KMS-11 (cell line): ENCODE measurements around the gene RSF1.
"Not testable (repeated sequence)": the region's sequence is repeated elsewhere in the genome, so short reads cannot be mapped to it uniquely, and the experiment has no call there.

ENCODE experiments used
- H2AFZ ChIP-seq: fragments of 200-600 bp; sonication (generic); 2 replicates; pipeline ENCODE4 v1.6.1; 2016; ENCODE audit warnings: antibody characterized with exemption, mixed run types, low read depth
- H3K27ac ChIP-seq: fragments of 200-600 bp; sonication (generic); 2 replicates; pipeline ENCODE4 v1.6.1; 2016; ENCODE audit warnings: mild to moderate bottlenecking, mixed run types
- H3K27me3 ChIP-seq: fragments of 200-600 bp; sonication (generic); 2 replicates; pipeline ENCODE4 v1.6.1; 2017; ENCODE audit warnings: mild to moderate bottlenecking, low read depth, mixed run types, moderate library complexity; ENCODE audit not compliant: insufficient read depth
- H3K36me3 ChIP-seq: fragments of 200-600 bp; sonication (generic); 2 replicates; pipeline ENCODE4 v1.6.1; 2017; ENCODE audit warnings: mild to moderate bottlenecking, mixed run types; ENCODE audit not compliant: insufficient read depth
- H3K4me1 ChIP-seq: fragments of 200-600 bp; sonication (generic); 2 replicates; pipeline ENCODE4 v1.6.1; 2016; ENCODE audit warnings: mild to moderate bottlenecking, low read depth, mixed run types; ENCODE audit not compliant: poor library complexity, severe bottlenecking
- H3K4me2 ChIP-seq: fragments of 200-600 bp; sonication (generic); 2 replicates; pipeline ENCODE4 v1.7.0; 2016; ENCODE audit warnings: mild to moderate bottlenecking, mixed run types
- H3K4me3 ChIP-seq: fragments of 200-600 bp; sonication (generic); IDR thresholded peaks from 2 replicates; pipeline ENCODE4 v1.6.1; 2017; ENCODE audit warnings: low read depth, low read length, mixed read lengths; ENCODE audit not compliant: insufficient read depth
- H3K79me2 ChIP-seq: fragments of 200-600 bp; sonication (generic); 2 replicates; pipeline ENCODE4 v1.6.1; 2016; ENCODE audit warnings: low read depth, mixed run types; ENCODE audit not compliant: insufficient read depth
- H3K9ac ChIP-seq: fragments of 200-600 bp; sonication (generic); 2 replicates; pipeline ENCODE4 v1.6.1; 2016; ENCODE audit warnings: mild to moderate bottlenecking, mixed run types
- H4K20me1 ChIP-seq: fragments of 200-600 bp; sonication (generic); 2 replicates; pipeline ENCODE4 v1.6.1; 2016; ENCODE audit warnings: mild to moderate bottlenecking, mixed run types; ENCODE audit not compliant: insufficient read depth
- TF ChIP-seq, protein P1 (sequence below): fragments of 200-600 bp; sonication (generic); conservative IDR thresholded peaks from 2 replicates; pipeline ENCODE4 v1.6.1; 2017; ENCODE audit warnings: low read depth, mild to moderate bottlenecking, antibody characterized with exemption, low read length, moderate library complexity, mixed read lengths

The RSF1 gene

DNA sequence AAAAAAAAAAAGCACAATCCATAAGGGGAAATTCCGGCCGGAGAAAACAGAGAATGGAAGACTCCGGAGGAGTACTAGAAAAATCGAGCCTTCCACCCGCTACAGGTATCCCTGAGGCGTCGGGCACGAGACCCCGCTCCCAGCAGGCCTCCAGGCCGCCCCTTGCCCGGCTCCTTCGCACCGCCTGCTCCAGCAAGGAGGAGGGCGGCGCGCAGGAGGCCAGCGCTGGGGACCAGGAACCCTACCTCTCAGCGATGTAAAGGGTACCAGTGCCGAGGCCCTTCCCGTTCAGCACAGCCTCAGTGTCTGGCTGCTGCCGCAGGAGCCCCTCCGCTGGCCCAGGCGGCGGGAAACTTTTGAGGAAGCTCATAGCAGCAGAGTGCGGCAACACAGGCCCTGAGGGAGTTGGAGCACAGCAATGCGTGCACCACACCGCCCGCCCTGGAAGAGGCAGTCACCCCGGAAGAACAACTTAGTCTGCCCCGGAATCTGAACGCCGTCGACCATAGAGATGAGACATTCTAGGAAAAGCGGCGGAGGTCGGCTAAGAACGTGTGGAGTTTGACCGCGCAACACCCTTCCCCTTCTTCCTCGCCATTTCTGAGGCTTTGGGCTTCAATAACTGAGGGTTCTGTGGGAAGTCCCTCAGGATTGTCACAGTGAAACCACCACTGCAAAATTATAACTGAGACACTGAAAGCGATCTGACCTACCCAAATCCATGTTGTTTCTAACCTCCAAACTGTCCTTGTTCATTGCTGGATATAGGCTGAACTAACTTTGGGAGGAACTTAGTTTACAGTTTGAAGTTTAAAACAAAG lies 183.0 kb downstream of the RSF1 start, which contains the start of gene CLNS1A:
CLNS1A (minus strand) TSS at position 450 of the 821 bp plus-strand sequence; CDS start at position 370, 80 bp downstream.
- Histone ChIP-seq H4K20me1 (no peaks in the 10 kb centered on the region), H3K4me1 (peaks cover 19% of the 10 kb centered on the region), H3K27me3 (no peaks in the 10 kb centered on the region), H3K27ac (peak within 1 kb of the TSS; percentile 60), H3K4me2 (peak within 1 kb of the TSS; percentile 70), H2AFZ (peak within 1 kb of the TSS; percentile 94), H3K36me3 (no peaks in the 10 kb centered on the region), H3K4me3 (peak within 1 kb of the TSS; percentile 53), H3K9ac (peak within 1 kb of the TSS; percentile 85), H3K79me2 (peaks cover 45% of the 10 kb centered on the region)
- TF ChIP-seq, protein P1, sequence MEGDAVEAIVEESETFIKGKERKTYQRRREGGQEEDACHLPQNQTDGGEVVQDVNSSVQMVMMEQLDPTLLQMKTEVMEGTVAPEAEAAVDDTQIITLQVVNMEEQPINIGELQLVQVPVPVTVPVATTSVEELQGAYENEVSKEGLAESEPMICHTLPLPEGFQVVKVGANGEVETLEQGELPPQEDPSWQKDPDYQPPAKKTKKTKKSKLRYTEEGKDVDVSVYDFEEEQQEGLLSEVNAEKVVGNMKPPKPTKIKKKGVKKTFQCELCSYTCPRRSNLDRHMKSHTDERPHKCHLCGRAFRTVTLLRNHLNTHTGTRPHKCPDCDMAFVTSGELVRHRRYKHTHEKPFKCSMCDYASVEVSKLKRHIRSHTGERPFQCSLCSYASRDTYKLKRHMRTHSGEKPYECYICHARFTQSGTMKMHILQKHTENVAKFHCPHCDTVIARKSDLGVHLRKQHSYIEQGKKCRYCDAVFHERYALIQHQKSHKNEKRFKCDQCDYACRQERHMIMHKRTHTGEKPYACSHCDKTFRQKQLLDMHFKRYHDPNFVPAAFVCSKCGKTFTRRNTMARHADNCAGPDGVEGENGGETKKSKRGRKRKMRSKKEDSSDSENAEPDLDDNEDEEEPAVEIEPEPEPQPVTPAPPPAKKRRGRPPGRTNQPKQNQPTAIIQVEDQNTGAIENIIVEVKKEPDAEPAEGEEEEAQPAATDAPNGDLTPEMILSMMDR = no peak

DNA sequence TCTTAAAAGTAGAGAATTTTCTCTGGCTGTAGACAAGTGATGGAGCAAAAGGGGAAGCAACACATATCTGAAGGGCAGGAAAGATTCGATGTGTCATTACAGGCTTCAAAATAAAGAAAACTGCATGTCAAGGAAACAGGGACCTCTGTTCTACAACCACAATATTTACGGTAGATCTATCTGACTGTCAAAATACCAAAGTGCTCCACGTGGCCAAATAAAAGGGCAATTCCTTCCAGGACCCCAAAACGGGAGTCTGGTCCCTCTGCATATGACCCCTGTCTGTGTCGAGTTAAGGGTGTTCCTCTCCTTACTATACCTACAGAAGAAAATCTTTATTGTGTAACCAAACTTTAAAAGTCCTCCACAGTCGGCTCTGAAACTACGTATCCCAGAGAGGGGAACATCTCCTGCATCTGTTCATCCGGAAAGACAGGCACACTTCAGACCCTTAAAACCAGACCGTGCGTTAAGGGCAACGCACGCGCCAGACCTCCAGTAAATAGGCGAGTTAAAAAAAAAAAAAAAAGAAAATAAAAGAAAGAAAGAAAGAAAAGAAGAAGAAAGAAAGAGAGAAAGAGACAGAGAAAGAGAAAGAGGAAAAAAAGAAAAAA lies 183.7 kb downstream of the RSF1 start:
- H3K27me3 ChIP-seq = no peaks in the 10 kb centered on the region
- H3K27ac ChIP-seq = peak overlapping the region; percentile 60
- H3K4me2 ChIP-seq = peak overlapping the region; percentile 70
- H4K20me1 ChIP-seq = no peaks in the 10 kb centered on the region
- H3K36me3 ChIP-seq = no peaks in the 10 kb centered on the region
- H3K4me1 ChIP-seq = peaks cover 18% of the 10 kb centered on the region
- TF ChIP-seq, protein P1 = no peak
- peak overlapping the region; percentile 85 for H3K9ac ChIP-seq
- no peak overlapping the region; the same call in 1 of the 2 replicates for H2AFZ ChIP-seq
- peaks cover 49% of the 10 kb centered on the region for H3K79me2 ChIP-seq
- H3K4me3 ChIP-seq = peak overlapping the region; percentile 53

DNA sequence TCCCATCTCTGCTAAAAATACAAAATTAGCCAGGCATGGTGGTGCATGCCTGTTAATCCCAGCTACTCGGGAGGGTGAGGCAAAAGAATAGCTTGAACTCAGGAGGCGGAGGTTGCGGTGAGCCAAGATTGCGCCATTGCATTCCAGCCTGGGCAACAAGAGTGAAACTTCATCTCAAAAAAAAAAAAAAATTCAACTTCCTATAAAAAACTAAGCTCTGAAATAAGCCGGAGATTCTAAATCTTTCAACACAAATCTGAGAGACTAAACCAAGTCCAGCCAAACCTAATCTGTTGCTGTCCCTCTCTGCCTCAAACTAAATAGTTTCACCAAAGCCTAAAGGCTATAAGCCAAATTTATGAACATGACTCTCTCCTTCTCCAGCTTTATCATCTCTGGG lies 186.6 kb downstream of the RSF1 start:
- not testable (repeated sequence) for H3K27ac ChIP-seq, H3K4me2 ChIP-seq, H3K27me3 ChIP-seq, H3K9ac ChIP-seq, H2AFZ ChIP-seq, H4K20me1 ChIP-seq, H3K36me3 ChIP-seq, H3K4me3 ChIP-seq
- Histone ChIP-seq H3K4me1 (peaks cover 15% of the 10 kb centered on the region), H3K79me2 (peaks cover 65% of the 10 kb centered on the region)

DNA sequence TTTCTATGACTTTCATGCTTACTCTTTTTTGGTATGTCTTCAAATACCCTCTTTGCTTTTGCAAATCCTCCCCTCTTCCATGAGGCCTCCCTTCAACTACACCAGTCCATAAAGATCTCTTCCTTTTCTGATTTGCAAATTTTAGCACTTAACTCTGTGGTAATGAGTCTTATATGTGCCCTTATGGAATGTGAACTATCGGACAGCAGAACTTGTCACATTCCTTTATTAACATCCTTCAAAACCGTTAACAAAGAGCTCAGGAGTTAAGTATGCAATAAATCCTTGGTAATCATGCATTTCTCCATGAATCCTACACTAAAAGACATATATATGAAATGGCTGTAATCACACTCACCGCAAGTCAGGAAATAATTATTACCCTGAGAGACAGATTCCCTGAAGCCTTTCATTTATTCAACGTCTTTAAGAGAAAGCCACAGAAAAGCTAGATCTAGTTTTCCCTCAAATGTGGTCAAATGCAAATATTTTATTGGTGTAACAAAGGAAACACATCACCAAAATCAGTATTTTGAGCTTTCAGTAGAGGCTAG lies 190.3 kb downstream of the RSF1 start:
- TF ChIP-seq, protein P1 = no peak
- Histone ChIP-seq H3K36me3 (no peaks in the 10 kb centered on the region), H2AFZ (no peak overlapping the region), H3K79me2 (peaks cover 42% of the 10 kb centered on the region), H3K27me3 (no peaks in the 10 kb centered on the region), H3K4me2 (no peak overlapping the region), H3K27ac (no peak overlapping the region), H3K4me1 (no peaks in the 10 kb centered on the region), H3K4me3 (no peak overlapping the region), H3K9ac (no peak overlapping the region), H4K20me1 (no peaks in the 10 kb centered on the region)
